GM12801 (cell line): ENCODE results near the gene RTL5.

Experiments
- CTCF ChIP-seq: IDR thresholded peaks from one replicate; pipeline ENCODE4 v1.5.1; 2011; ENCODE audit warnings: control low read depth; ENCODE audit not compliant: insufficient read length; ENCODE audit errors: extremely low read depth

The RTL5 gene

GRCh38 chrX:72146527-72146926 is 14.8 kb upstream of the RTL5 start:
- TF ChIP-seq CTCF = no peak

DNA sequence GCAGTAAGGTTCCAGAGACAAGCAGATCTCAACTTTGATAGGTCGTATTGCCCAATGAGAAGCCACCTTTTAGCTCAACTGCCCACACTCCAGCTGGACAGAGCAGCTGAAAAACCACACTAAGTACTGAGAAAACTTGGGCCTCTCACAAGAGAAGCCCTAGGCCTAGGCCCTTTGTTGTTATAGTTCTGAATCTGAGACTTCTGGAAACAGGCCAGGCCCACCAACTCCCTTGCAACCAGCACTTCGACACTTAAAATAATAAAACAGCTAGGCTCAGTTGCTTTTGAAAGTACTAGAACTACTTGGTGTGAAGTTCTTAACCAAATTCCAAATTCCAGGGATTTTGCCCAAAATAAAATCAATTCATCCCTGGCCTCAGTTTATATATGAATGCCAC is 13.5 kb upstream of the RTL5 start:
- no peak for TF ChIP-seq CTCF

- no peak for TF ChIP-seq CTCF
Measured at GRCh38 chrX:72143609-72143907, 11.8 kb upstream of the RTL5 start.

DNA sequence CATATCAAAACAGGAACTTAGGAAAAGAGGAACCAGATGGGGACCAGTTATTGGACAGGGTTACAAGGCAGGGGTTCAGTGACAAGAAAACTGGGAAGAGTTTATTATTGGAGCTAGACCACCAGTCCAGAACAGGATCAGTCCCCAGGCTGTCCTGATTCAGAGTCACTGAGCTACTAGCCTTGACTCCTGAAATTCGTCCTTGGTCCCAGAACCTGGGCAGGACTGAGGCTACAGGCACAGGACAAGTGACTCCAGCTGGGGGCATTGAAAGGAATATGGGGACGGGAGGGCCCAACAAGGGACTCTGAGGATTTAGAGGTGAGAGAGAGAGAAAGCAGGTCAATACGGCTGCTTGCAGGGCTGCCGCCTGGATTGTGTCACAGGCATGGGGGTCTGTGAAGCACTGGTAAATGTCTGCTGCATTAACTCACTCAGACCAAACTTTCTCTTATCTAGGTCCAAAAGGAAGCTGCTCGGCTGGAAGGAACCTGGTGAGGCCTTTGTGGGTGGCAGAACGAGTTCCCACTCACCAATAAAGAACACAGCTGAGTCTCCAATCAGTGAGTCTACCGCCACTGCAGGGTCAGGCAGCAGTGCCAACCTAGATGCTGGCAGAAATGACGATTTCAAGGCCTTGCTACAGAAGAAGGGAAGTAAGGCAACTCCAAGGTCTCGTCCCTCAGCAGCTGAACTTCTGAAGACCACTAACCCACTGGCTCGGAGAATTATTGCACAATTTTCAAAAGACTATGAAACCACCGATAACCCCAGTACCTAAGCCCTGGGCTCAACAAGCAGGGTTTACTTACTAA is 11.3 kb upstream of the RTL5 start:
- TF ChIP-seq CTCF = no peak

DNA sequence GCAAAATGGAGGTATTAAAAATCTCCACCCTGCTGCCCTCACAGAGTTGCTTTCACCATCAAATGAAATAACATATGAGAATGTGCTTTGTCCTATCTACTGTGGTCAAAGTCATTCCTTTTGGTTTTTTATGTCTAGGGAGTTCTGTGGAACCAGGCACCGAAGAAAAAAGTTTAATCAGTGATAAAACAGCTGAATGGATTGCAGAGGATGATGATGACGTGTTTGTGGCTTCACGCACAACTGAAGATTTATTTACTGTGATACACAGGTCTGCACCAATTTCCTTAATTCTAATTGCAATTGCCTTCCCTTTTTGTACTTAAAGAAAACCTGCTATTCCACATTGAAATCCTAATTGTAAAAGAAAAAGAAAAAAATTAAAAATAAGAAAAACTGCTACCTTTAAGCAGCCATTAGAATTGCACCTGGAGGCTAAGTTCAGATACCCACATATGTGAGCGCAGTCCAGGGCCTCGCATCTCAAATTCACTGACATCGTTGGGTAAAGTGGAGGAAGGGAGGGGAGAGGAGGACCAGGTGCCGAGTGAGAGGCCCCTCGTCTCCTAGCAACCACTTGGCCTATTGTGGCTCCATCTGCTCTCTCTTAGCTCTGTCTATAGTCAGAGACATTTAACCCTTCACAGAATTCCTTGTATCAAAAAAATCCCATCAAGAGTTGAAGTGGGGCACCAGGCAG is 10.5 kb upstream of the RTL5 start:
- TF ChIP-seq CTCF = no peak

GRCh38 chrX:72141372-72142004 is 9.8 kb upstream of the RTL5 start:
- TF ChIP-seq CTCF = no peak

- TF ChIP-seq CTCF = no peak
Measured at GRCh38 chrX:72139538-72139937, 7.8 kb upstream of the RTL5 start.
